ENCODE results near the gene RNF148.

DNA sequence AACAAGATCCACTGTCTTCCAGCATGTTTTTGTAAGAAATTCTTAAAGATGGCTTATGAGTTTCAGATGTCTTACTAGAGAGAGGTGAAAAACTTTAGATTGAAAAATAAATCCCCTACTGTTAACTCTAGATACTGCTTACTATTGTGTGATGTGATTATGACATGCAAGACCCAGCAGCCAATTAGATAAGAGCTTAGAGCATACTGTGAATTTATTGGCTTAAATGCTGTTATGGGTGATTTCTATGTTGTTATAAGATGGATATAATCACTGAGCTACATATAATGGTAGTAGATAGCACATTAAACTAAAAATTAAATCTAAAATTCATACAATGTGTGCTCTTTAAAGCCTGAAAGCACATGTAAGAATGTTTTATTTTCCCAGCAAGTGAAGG lies 3.7 kb downstream of the RNF148 start, which contains the start of gene RNF133:
- TF ChIP-seq, protein P1, sequence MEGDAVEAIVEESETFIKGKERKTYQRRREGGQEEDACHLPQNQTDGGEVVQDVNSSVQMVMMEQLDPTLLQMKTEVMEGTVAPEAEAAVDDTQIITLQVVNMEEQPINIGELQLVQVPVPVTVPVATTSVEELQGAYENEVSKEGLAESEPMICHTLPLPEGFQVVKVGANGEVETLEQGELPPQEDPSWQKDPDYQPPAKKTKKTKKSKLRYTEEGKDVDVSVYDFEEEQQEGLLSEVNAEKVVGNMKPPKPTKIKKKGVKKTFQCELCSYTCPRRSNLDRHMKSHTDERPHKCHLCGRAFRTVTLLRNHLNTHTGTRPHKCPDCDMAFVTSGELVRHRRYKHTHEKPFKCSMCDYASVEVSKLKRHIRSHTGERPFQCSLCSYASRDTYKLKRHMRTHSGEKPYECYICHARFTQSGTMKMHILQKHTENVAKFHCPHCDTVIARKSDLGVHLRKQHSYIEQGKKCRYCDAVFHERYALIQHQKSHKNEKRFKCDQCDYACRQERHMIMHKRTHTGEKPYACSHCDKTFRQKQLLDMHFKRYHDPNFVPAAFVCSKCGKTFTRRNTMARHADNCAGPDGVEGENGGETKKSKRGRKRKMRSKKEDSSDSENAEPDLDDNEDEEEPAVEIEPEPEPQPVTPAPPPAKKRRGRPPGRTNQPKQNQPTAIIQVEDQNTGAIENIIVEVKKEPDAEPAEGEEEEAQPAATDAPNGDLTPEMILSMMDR (conservative IDR thresholded peaks at IDR 0.05; ENCODE audit: low read depth in 2 of 2): no peak
- TF ChIP-seq NANOG (IDR thresholded peaks at IDR 0.05; ENCODE audit: borderline replicate concordance) (no peak), STAT1 (IDR thresholded peaks at IDR 0.05; ENCODE audit: unreplicated experiment) (no peak), EZH2 (IDR thresholded peaks at IDR 0.05; ENCODE audit: low read depth, unreplicated experiment) (no peak), ZNF114 (CRISPR knock-in tag; IDR thresholded peaks at IDR 0.05) (no peak), EZH2phosphoT487 (IDR thresholded peaks at IDR 0.05; ENCODE audit: unreplicated experiment) (no peak), CREB1 (CRISPR knock-in tag; IDR thresholded peaks at IDR 0.05; ENCODE audit: low read depth) (no peak), POLR2AphosphoS5 (IDR thresholded peaks at IDR 0.05; ENCODE audit: low read depth) (no peak), JUNB (IDR thresholded peaks at IDR 0.05; ENCODE audit: unreplicated experiment) (no peak), ZNF331 (CRISPR knock-in tag; IDR thresholded peaks at IDR 0.05; ENCODE audit: low read depth) (no peak)
- TF ChIP-seq, protein P2, sequence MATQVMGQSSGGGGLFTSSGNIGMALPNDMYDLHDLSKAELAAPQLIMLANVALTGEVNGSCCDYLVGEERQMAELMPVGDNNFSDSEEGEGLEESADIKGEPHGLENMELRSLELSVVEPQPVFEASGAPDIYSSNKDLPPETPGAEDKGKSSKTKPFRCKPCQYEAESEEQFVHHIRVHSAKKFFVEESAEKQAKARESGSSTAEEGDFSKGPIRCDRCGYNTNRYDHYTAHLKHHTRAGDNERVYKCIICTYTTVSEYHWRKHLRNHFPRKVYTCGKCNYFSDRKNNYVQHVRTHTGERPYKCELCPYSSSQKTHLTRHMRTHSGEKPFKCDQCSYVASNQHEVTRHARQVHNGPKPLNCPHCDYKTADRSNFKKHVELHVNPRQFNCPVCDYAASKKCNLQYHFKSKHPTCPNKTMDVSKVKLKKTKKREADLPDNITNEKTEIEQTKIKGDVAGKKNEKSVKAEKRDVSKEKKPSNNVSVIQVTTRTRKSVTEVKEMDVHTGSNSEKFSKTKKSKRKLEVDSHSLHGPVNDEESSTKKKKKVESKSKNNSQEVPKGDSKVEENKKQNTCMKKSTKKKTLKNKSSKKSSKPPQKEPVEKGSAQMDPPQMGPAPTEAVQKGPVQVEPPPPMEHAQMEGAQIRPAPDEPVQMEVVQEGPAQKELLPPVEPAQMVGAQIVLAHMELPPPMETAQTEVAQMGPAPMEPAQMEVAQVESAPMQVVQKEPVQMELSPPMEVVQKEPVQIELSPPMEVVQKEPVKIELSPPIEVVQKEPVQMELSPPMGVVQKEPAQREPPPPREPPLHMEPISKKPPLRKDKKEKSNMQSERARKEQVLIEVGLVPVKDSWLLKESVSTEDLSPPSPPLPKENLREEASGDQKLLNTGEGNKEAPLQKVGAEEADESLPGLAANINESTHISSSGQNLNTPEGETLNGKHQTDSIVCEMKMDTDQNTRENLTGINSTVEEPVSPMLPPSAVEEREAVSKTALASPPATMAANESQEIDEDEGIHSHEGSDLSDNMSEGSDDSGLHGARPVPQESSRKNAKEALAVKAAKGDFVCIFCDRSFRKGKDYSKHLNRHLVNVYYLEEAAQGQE (IDR thresholded peaks at IDR 0.05; ENCODE audit: unreplicated experiment): no peak
